Measurements from ENCODE around the gene PACRG.
A peak's percentile ranks its signal among the peaks of the same experiment; 100 is the strongest.

PACRG gene

GRCh38 chr6:162710936-162711335, 16.8 kb upstream of the PACRG start:
- DNase-seq, result no peak

- DNase-seq, result no peak
Measured at GRCh38 chr6:162711376-162711775, 16.4 kb upstream of the PACRG start.

GRCh38 chr6:162712694-162713093, 15.1 kb upstream of the PACRG start:
- no peak for DNase-seq

GRCh38 chr6:162713974-162714780, 13.6 kb upstream of the PACRG start:
- no peak for DNase-seq

GRCh38 chr6:162715601-162716000, 12.2 kb upstream of the PACRG start:
- no peak for DNase-seq

GRCh38 chr6:162719528-162719927, 8.2 kb upstream of the PACRG start:
- no peak for DNase-seq

- DNase-seq, result no peak
Measured at GRCh38 chr6:162721404-162721687, 6.4 kb upstream of the PACRG start.

GRCh38 chr6:162722226-162722625, 5.5 kb upstream of the PACRG start:
- no peak for DNase-seq

- no peak for DNase-seq
Measured at GRCh38 chr6:162722633-162723032, 5.1 kb upstream of the PACRG start.

- peak; percentile 10 for DNase-seq
Measured at GRCh38 chr6:162726947-162727321, 840 bp upstream of the PACRG start.

- DNase-seq, result no peak
Measured at GRCh38 chr6:162728197-162728596, 423 bp downstream of the PACRG start.

GRCh38 chr6:162728706-162729105, 932 bp downstream of the PACRG start:
- DNase-seq, result no peak

GRCh38 chr6:162730502-162730901, 2.7 kb downstream of the PACRG start:
- DNase-seq, result no peak

- DNase-seq, result peak; percentile 16
Measured at GRCh38 chr6:162733489-162733888, 5.7 kb downstream of the PACRG start.

GRCh38 chr6:162736961-162737360, 9.2 kb downstream of the PACRG start:
- no peak for DNase-seq

GRCh38 chr6:162750776-162751175, 23.0 kb downstream of the PACRG start:
- no peak for DNase-seq

GRCh38 chr6:162751211-162751859, 23.6 kb downstream of the PACRG start:
- no peak for DNase-seq

- no peak for DNase-seq
Measured at GRCh38 chr6:162753775-162754174, 26.0 kb downstream of the PACRG start.

- no peak for DNase-seq
Measured at GRCh38 chr6:162770136-162770535, 42.4 kb downstream of the PACRG start.

GRCh38 chr6:162770955-162771354, 43.2 kb downstream of the PACRG start:
- no peak for DNase-seq

GRCh38 chr6:162772466-162772865, 44.7 kb downstream of the PACRG start:
- no peak for DNase-seq

GRCh38 chr6:162773996-162774395, 46.2 kb downstream of the PACRG start:
- DNase-seq, result no peak

- no peak for DNase-seq
Measured at GRCh38 chr6:162777091-162777490, 49.3 kb downstream of the PACRG start.

GRCh38 chr6:162778603-162779002, 50.8 kb downstream of the PACRG start:
- no peak for DNase-seq

Data from central memory CD4-positive, alpha-beta T cell (primary cell).